Tibial nerve (tissue), 4 donors: ENCODE data around the gene CPS1.

Source experiments
- CTCF ChIP-seq, 5 experiments: fragments of 200-600 bp in 3 of 5; fragments of 450-650 bp in 2 of 5; sonication (generic) in 3 of 5; IDR thresholded peaks; one replicate each; pipeline ENCODE4 v1.5.1; 2016 to 2019; ENCODE audit warnings: antibody characterized with exemption in 5 of 5, mild to moderate bottlenecking in 3 of 5, moderate library complexity in 2 of 5
- EP300 ChIP-seq, 2 donors: sonication (generic); formaldehyde crosslinking; IDR thresholded peaks; one replicate each; pipeline ENCODE4 v1.6.1; 2017; ENCODE audit warnings: antibody characterized with exemption in 2 of 2, mild to moderate bottlenecking in 1 of 2

- no peak for TF ChIP-seq EP300 (IDR thresholded peaks at IDR 0.05)
- no peak for TF ChIP-seq CTCF (IDR thresholded peaks at IDR 0.05)
Measured at GRCh38 chr2:210515911-210516310, 40.5 kb upstream of the CPS1 start.
